PC-9 (cell line): ENCODE measurements around the gene ZNF677.

Experiments used
- EZH2 ChIP-seq: fragments of 200-600 bp; sonication (generic); IDR thresholded peaks from 2 replicates; pipeline ENCODE4 v1.8.0; 2017; ENCODE audit warnings: antibody characterized with exemption, low read depth
- TF ChIP-seq, protein P1 (sequence below): fragments of 200-600 bp; sonication (generic); conservative IDR thresholded peaks from 2 replicates; pipeline ENCODE4 v1.6.1; 2017; ENCODE audit warnings: mixed run types, antibody characterized with exemption, mild to moderate bottlenecking, moderate library complexity

GRCh38 chr19:53190253-53190652 is 64.4 kb downstream of the ZNF677 start:
- TF ChIP-seq, protein P1, sequence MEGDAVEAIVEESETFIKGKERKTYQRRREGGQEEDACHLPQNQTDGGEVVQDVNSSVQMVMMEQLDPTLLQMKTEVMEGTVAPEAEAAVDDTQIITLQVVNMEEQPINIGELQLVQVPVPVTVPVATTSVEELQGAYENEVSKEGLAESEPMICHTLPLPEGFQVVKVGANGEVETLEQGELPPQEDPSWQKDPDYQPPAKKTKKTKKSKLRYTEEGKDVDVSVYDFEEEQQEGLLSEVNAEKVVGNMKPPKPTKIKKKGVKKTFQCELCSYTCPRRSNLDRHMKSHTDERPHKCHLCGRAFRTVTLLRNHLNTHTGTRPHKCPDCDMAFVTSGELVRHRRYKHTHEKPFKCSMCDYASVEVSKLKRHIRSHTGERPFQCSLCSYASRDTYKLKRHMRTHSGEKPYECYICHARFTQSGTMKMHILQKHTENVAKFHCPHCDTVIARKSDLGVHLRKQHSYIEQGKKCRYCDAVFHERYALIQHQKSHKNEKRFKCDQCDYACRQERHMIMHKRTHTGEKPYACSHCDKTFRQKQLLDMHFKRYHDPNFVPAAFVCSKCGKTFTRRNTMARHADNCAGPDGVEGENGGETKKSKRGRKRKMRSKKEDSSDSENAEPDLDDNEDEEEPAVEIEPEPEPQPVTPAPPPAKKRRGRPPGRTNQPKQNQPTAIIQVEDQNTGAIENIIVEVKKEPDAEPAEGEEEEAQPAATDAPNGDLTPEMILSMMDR, result no peak
- no peak for TF ChIP-seq EZH2
